Stimulated activated CD4-positive, alpha-beta T cell treated with anti-CD3 and anti-CD28 coated beads, Interleukin-12 subunit alpha, Interleukin-12 subunit beta, amount 100 ng/mL, for 4 hours (primary cell): ENCODE data around the gene ARMCX5.

ENCODE experiments used
- DNase-seq: peaks from one replicate; pipeline ENCODE4 v3.0.0-alpha.2; 2020

ARMCX5 gene

DNA sequence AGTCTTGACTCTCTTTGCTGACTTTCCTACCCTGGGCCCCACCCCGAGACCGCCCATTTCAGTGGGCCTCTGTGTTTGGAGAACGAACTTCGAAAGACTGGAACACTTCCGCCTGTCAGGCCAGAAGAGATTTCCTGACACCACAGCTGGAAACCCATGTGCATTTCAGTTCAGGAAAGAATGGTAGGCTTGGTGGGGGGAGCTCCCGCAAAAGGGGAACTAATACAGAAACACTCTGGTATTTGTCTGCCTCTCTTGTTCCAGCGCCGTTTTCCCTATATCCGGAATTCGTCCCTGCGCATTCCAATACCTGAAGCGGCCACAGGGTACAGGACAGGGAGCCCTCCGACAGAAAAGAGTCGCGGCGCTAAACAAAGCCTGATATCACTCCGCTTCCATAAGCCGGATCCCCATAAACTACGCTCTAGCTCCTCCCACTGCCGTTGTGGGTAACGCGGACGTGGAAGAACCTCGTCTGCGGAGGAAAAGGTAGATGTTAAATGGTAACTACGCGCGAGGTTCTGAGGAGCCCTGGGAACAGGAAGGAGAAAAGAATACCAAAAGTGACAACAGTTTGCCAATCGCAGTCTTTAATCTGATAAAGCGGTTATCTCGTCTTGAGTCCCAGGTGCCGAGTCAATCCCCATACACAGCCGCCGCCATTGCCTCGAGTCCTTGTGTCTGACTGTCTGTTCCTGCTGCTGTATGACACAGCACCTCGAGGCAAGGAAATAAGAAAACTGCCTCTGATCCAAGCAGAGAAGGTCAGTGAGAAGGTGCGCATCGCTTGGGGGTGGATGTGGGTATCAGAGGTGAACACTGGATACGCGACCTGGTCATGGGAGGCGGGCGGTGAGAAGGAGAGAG, at the start of gene ARMCX5:
Gene ARMCX5 (plus strand): TSS at position 432 of the 867 bp plus-strand sequence. CDS start 2,627 bp downstream, outside the sequence.
- peak; percentile 48 for DNase-seq

DNA sequence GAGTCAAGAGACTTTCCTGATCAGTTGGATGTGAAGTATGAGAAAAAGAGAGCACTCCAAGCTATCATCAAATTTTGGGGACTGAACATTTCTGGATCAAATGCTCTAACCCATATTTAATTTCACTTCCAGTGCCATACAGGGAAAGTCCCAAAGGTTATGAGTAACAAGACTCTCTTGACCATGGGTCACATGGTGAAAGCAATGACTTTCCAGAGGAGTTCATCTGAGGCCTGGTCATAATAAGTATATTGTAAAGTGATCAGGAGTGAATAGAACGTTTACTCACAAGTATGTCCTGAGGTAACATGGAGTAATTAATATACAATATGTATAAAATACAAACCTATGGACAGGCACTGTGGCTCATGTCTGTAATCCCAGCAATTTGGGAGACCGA, 40.7 kb upstream of the ARMCX5 start:
- DNase-seq, result no peak

DNA sequence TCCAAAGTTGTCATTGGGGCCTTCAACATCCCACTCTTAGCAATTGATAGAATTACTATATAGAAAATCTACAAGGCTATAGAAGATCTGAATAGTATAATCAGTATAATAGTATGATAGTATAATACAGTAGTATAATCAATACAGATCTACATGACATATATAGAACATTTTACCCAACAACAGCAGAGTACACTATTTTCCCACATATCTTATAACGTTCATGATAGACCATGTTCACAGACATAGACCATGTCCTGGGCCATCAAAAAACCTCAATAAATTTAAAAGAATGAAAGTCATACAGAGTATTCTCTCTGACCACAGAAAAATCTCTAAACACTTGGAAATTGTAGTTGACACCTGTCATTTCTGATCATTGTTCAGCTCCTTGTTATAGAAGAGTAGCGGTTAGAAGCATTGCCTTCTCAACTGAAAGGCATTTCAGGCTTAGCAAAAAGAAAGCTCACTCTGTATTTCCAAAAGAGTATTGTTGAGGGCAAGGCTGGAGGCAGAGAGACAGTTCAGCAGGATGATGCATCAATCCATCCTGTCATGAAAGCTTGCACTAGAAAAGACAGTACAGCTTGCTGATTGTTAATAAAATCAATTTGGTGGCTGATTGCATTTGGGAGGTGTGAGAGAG, 38.8 kb upstream of the ARMCX5 start:
- DNase-seq, result no peak

DNA sequence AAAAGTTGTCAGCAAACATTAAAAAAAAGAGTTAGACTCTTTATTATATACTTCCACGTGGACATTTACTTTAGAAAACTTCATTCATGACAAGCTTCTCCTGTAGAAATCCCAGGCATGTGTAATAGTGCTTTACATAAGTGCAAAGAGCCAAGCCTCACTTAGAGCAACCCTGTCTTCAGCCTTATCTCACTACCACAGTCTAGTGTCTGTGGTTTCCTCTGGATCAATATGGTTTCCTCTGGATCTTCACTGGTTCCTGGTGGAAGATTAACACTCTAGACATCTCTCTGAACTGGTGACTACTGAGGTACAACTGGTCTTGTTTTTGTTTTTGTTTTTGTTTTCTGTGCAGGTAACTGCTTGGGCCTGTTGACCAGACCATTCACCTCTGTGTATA, 18.4 kb upstream of the ARMCX5 start:
- DNase-seq, result no peak

DNA sequence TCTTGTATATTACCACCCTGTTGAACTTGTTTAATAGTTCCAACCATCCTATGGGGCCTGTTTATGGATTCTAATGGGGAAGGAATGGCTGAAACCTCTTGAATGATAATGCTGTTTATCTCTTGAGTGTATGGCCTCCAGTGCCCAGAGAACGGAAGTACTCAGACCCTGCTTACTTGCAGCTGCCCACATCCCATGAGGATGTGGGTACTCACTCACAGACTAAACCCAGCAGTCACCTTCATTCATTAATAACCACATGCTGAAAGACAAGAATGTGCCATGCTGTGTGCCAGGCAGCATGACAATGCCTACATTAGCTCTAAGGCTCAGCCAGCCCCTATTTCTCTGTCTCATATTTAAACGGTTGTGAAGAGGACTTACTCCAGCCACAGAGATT, 5.9 kb upstream of the ARMCX5 start:
- DNase-seq, result no peak

DNA sequence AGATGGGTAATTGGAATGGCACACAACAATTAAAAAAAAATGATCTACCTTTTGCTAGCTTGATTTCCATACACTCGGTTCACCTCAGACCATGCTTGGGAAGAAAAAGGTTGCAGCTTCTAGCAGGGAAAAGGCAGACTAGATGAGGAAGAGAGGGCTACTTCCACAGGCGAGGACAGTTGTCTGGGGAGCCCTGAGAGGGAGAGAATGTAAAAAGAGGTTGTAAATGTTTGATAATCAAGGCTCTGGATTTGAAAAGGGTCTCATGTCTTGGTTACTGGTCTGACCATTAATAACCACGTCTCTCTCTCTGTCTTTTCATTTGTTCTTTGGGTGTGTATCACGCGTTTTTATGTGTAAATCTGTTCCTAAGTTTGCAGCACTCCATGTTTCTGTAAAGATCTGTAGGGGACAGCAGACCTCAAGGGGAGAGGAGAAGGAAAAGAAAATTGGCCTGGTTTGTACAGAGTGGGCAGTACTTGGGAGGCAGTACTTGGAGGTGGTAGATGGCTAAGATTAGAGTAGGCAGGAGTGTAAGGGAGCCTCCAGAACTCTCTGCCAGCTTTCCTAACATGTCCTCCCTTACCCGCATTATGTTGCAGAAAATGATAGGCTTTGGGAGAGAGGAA, 750 bp downstream of the ARMCX5 start:
- DNase-seq, result no peak

DNA sequence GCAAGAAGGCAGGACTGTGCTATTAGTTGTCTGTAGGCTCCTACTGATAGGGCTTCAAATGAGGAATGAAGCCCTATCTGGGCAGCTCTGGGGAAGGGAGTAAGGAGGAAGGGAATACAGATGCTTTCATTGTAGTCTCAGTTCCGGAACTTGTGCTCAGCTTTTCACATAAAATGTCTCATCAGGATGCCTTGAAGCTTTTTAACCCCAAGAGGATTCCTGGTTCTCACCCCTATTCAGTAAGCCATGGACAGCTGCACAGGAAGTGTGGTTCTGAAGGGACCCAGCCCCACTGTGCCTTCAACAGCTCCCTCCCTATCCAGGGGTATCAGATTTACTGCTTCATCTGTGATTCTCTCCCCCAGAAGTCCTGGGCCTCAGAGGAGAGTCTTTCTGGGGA, 5.0 kb downstream of the ARMCX5 start:
- DNase-seq, result no peak

DNA sequence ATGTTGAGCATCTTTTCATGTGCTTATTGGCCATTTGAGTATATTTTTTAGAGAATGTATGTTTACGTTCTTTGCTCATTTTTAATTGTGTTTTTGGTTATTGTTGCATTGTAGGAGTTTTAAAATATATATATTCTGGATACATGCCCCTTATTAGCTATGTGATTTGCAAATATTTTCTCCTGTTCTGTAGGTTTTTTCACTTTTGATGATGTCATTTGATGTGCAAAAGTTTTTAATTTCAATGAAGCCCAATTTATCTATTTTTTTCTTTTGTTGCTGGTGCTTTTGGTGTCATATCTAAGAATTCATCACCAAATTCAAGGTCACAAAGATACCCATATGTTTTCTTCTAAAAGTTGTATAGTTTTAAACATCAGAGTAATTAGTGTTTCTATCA, 6.8 kb downstream of the ARMCX5 start:
- no peak for DNase-seq

DNA sequence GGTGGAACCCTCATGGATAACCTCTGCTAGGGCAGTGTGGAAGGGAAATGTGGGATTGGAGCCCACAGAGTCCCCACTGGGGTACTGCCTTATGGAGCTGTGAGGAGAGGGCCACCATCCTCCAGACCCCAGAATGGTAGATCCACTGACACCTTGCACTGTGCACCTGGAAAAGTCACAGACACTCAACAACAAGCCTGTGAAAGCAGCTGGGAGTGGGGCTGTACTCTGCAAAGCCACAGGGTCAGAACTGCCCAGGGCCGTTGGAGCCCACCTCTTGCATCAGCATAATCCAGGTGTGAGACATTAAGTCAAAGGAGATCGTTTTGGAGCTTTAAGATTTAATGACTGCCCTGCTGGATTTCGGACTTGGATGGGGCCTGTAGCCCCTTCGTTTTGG, 11.6 kb downstream of the ARMCX5 start:
- no peak for DNase-seq

DNA sequence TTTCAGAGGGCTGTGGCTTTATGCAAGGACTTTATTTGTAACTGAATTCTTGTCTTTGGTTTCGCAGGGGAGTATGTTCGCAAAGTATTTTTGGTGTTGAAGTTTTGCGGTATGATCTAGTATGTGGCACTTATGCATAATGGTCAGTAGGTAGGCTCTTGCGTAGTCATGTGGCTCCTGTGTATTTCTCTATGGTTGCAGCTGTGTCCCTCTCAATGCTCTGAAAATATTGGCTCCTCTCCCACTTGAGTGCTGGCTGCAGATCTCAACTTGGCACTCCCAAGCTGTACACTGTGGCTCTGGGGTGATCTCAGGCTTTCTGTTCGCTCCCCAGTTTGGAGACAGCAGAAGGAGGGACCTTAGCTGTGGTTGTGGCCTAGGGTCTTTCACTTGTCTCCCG, 24.8 kb downstream of the ARMCX5 start:
- no peak for DNase-seq

DNA sequence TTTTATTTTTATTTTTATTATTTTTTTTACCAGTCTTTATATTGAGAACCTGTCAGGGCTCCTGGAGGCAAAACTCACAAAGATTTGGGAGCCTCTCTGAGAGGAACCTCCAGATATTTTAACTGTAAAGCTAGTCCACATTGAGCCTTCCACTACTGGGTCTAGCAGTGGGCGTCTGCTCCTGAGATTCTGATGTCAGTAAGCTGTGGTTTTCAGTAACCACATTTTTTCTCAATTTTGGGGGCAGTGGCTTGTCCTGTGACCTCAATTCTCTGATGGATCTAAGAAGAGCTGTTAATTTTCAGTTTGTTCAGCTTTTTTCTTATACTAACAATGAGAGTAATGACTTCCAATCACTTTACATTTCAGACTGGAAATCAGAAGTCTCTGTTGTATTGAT, 28.3 kb downstream of the ARMCX5 start:
- no peak for DNase-seq

DNA sequence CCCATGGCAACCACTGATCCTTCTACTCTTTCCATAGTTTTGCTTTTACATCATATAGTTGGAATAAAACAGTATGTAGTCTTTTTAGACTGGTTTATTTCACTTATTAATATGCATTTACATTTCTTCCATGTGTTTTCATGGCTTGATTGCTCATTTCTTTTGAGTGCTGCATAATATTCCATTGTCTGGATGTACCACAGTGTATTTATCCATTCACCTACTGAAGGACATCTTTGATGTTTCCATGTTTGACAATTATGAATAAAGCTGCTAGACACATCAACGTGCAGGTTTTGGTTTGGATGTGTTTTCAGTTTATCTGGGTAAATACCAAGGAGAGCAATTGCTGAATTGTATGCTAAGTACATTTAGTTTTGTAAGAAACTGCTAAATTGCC, 38.2 kb downstream of the ARMCX5 start:
- DNase-seq, result no peak

DNA sequence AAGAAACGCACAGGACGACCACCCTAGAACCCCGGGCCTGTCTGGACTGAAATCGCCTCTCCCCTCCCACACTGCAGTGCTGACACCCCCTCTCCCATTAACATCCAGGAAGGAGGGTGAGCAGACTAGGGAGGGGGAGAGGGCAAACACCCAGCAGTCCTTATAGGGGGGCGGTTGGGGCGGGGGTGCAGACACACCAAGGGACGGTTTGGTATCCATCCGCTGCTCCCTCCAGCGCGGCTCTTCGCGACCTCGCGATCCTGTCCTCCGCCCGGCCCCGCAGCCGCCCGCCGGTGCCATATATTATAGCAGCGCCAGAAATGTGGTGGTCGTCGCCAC, 51.6 kb downstream of the ARMCX5 start:
- no peak for DNase-seq

DNA sequence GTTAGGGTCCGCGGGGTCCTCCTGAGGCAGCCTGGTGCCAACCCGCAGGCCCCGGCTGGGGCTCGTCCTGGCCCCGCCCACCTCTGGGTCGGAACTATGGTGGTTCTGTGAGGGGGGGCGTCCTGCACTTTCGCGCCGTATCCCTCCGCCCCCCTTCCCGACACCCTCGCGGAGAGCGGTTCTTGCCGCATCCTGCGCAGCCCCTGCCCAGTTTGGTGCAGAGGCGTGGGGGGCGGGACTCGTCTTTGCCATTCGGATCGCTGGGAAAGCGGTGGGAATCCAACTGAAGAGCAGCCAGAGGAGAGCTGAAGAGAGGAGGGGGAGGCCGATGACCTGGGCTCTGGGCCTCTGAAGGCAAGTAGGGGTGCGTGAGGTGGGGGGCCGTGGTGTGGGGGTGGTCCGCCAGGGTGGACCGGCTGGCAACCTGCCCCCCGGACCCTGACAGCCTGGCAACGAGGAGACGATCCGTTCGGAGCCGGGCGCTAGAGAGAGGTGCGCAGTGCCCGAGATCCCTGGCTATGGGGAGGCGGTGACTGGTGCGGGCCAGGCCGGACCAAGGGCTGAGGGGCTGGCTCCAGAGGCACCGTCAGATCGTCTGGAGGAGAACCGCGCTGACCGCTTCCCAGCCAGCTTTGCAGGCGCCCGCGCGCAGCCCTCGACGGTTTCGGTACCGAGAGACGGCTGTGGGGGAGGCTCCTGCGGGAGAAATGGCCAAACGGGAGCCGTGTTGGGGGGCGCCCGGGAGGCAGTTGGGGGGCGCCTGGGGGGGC, 52.1 kb downstream of the ARMCX5 start, which contains the start of gene GPRASP1:
Gene GPRASP1 (plus strand): TSS at position 242 of the 770 bp plus-strand sequence. CDS start 2,431 bp downstream, outside the sequence.
- DNase-seq, result peak; percentile 43

DNA sequence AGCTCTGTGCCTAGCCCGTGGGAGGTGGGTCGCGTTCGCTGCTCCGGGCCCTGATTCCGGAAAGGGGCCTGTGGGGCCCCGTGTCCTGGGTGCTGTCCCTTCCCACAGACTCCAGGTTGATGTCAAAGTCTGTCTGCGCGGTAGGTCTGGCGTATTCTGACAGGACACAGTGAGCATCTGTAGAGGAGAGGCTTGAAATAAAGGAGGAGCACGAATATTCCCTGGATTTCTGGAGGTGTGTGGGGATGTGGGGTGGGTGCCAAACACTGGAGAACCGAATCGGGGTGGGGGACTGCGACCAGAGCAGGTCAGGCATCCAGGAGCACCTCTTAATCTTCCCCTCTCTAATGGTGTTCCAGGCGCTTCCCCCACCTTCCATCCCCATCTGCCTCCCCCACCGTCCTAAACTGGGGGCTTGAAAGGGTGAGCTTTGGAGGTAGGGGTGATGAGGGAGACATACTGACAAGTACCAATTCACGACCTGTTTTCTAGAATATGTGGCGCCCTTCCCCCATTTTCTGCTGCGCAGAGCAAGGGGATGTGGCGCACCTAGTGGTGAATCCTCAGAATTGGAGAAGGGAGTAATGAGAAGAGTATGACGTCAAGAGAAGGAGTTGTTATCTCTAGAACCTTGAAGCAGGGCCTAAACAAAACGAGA, 52.8 kb downstream of the ARMCX5 start:
- DNase-seq, result peak; percentile 32
